ENCODE measurements around the gene OR1M1. TPM values are rescaled to one million over a fixed set of nuclear protein-coding genes. Genes with fewer than 3 reads are reported as not detected.

OR1M1 gene
- total and polyA plus RNA-seq, 4 donors, result not detected

GRCh38 chr19:9128171-9128570, 41.3 kb downstream of the OR1M1 start:
- TF ChIP-seq JUND (IDR thresholded peaks at IDR 0.05) (no peak), FOXA1 (IDR thresholded peaks at IDR 0.05) (no peak), GABPA (IDR thresholded peaks at IDR 0.05 in 1 of 2, conservative IDR thresholded peaks at IDR 0.05 in 1 of 2) (no peak), REST (IDR thresholded peaks at IDR 0.05) (no peak), MAX (IDR thresholded peaks at IDR 0.05) (no peak), FOXA2 (IDR thresholded peaks at IDR 0.05) (no peak), RXRA (IDR thresholded peaks at IDR 0.05) (no peak), SP1 (IDR thresholded peaks at IDR 0.05) (no peak), YY1 (IDR thresholded peaks at IDR 0.05) (no peak), TAF1 (conservative IDR thresholded peaks at IDR 0.05) (no peak), ATF3 (IDR thresholded peaks at IDR 0.05) (no peak), HNF4G (IDR thresholded peaks at IDR 0.05) (no peak), HNF4A (conservative IDR thresholded peaks at IDR 0.05) (no peak), EGR1 (IDR thresholded peaks at IDR 0.05; ENCODE audit: low read depth in 2 of 2) (no peak), RAD21 (IDR thresholded peaks at IDR 0.05) (no peak), NR2F2 (IDR thresholded peaks at IDR 0.05) (no peak)
- TF ChIP-seq, protein P1, sequence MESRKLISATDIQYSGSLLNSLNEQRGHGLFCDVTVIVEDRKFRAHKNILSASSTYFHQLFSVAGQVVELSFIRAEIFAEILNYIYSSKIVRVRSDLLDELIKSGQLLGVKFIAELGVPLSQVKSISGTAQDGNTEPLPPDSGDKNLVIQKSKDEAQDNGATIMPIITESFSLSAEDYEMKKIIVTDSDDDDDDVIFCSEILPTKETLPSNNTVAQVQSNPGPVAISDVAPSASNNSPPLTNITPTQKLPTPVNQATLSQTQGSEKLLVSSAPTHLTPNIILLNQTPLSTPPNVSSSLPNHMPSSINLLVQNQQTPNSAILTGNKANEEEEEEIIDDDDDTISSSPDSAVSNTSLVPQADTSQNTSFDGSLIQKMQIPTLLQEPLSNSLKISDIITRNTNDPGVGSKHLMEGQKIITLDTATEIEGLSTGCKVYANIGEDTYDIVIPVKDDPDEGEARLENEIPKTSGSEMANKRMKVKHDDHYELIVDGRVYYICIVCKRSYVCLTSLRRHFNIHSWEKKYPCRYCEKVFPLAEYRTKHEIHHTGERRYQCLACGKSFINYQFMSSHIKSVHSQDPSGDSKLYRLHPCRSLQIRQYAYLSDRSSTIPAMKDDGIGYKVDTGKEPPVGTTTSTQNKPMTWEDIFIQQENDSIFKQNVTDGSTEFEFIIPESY (IDR thresholded peaks at IDR 0.05), result no peak
- TF ChIP-seq, protein P2, sequence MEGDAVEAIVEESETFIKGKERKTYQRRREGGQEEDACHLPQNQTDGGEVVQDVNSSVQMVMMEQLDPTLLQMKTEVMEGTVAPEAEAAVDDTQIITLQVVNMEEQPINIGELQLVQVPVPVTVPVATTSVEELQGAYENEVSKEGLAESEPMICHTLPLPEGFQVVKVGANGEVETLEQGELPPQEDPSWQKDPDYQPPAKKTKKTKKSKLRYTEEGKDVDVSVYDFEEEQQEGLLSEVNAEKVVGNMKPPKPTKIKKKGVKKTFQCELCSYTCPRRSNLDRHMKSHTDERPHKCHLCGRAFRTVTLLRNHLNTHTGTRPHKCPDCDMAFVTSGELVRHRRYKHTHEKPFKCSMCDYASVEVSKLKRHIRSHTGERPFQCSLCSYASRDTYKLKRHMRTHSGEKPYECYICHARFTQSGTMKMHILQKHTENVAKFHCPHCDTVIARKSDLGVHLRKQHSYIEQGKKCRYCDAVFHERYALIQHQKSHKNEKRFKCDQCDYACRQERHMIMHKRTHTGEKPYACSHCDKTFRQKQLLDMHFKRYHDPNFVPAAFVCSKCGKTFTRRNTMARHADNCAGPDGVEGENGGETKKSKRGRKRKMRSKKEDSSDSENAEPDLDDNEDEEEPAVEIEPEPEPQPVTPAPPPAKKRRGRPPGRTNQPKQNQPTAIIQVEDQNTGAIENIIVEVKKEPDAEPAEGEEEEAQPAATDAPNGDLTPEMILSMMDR (IDR thresholded peaks at IDR 0.05; ENCODE audit: low read depth, low read length, missing input control), result no peak
- H3K4me3 ChIP-seq (ENCODE audit: low read depth in 1 of 3, low read length in 3 of 3), result no peak overlapping the region
- H3K27me3 ChIP-seq (ENCODE audit: control insufficient read depth in 4 of 4, insufficient read depth in 4 of 4, low read length in 3 of 4), result peaks cover 0 to 3% (median 0%) of the 10 kb centered on the region in 4 donors
- 69% methylated on average over 3 of the region's 3 CpGs for WGBS
- H3K4me1 ChIP-seq (ENCODE audit: control insufficient read depth in 4 of 4, insufficient read depth in 4 of 4, low read length in 3 of 4), result peaks cover 0 to 1% (median 0%) of the 10 kb centered on the region in 4 donors
- H3K27ac ChIP-seq (ENCODE audit: low read depth in 1 of 2, low read length in 2 of 2), result no peak overlapping the region
- H3K36me3 ChIP-seq (ENCODE audit: control insufficient read depth in 4 of 4, insufficient read depth in 3 of 4, low read depth in 1 of 4, low read length in 3 of 4), result no peaks in the 10 kb centered on the region
- no peak for DNase-seq (ENCODE audit: low spot score)
- no peaks in the 10 kb centered on the region for H3K9me3 ChIP-seq (ENCODE audit: control insufficient read depth in 4 of 4, low read length in 3 of 4)
- H3K9ac ChIP-seq (ENCODE audit: low read depth in 1 of 2, low read length in 2 of 2), result no peak overlapping the region

Data from liver (tissue), 9 donors.